NCI-H1436 (cell line): ENCODE data around the gene FAM149A.

Experiments used
- DNase-seq: peaks from one replicate; lab custom pipeline; 2025; lab: John Stamatoyannopoulos, UW

FAM149A gene

DNA sequence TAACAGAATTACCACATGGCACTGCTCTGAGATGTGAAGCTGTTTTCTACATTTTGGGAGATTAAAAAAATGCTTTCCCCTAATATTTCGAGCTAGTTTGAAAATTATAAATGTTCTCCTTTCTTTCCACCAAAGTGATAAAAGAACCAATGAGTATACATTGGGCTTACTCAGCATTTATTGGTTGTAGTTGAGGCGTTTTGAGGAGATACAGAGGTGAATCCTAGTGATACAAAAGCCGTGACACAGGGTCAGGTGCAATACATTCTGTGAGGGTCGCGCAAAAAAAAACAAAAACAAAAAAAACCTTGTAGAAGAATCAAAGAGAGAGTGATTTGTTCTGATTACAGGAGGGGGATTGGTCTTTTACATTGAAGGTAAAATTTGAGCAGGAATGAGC is 54.5 kb downstream of the FAM149A start:
- no peak for DNase-seq

DNA sequence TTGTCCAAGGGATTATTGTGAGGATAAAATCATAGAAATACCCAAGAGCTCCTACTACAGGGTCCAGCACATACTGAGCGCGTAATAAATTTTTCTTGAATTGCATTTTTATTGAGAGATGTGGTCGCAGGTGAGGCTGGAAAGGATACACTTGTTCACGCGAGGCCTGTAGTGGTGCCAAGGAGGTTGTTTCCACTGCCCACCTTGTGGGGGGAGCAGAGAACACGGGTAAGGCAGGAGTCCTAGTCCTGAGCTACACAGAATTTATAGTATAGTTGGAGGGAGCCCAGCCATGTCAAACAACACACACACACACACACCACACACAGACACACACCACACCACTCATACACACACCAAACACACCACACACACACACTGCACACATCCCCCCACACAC is 55.1 kb downstream of the FAM149A start:
- DNase-seq: no peak

- no peak for DNase-seq
These were observed 56.6 kb downstream of the FAM149A start for GRCh38 chr4:186161138-186161537.

DNA sequence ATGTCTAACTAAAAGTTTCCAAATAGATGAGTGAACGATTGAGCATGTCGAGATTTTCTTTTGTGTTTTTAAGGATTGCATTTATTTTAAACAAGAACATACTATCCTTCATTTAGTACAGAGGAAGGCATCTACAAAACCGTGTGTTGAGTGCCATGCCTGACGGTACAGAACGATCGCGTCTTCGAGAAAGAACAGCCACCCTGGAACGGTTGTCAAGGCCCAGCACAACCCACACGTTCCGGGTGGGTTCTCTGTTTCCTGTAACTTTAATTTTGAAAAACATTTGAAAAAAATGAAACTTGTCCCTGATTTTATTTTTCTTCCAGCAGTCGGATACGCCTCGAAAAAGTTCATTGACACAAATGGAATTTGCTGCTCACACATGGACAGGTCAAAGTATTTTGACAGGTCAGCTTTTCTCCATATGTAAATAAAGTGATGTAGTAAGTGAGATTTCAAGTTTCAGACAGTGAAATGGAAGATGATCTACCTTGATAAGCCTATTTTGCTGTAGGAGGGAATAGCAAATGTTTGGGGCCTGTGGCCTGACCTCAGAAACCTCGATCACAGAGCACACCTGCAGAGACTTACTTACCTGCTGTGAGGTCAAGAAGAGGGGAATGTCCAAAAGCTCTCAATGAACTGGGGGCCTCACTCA is 62.5 kb downstream of the FAM149A start:
- DNase-seq: no peak

DNA sequence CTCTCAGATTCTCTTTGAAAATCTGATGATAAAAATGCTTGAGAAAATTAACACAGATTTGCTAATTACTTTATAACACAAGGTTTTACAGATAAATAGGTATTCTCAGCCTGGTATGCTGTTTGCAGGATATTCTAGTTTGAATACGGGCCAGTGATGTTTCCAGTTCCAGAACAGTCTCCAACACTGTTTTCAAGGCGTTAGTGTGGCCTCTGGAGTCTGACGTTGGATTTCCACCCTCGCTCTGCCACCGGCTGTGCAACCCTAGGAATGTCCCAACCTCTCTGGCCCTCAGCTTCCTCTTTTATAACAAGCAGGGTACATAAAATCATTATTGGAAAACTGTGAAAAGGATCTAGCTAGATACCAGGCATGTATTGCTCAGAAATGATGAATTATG is 63.1 kb downstream of the FAM149A start:
- no peak for DNase-seq

GRCh38 chr4:186168750-186169149 is 64.2 kb downstream of the FAM149A start:
- no peak for DNase-seq

DNA sequence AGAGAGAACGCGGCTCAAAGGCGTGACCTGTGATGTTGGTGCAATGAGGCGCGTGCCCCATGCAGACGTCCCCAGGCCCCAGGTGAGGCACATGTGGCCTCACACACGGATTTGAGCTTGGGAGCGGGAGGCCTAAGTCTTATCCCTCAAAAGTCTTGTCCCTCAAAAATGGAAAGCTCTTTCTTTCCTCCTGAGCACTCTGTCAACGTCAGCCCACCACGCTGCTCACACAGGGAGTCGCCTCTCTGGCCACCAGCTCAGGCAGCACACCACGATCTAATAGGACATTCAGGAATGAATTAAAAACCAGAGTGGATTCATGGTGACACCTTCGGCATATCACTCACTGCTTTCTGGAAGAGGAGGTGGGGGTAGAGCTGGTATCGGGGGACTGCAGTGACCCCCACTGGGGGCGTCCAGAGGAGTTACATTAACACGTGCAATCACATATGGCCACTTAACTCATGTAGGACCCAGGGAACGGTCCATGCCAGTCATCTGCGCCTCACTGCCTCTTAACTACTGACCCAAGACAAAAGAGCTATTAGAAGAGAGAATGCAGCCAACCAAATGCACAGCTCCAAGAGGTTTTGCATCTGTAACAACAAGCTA is 64.9 kb downstream of the FAM149A start:
- no peak for DNase-seq

GRCh38 chr4:186169945-186170802 is 65.7 kb downstream of the FAM149A start:
- DNase-seq: no peak

GRCh38 chr4:186170966-186171365 is 66.5 kb downstream of the FAM149A start:
- no peak for DNase-seq

DNA sequence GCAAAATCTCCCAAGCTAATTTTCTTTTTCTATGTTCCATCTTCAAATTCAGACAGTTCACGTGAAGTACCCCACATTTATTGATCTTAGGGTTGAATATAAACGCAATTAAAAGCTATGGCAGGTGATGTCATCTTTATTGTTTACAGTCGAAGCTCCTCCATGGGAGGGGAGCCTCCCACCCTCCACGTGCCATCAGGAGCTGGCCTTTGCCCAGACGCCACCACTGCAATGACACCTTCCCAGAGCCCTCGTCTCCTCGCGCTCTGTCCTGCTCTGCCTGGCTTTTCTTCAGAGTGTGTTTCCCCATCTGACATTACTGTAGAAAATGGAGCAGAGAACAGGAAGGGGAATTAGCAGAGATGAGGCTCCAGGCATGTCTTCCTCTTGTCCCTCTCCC is 68.0 kb downstream of the FAM149A start:
- DNase-seq: no peak

DNA sequence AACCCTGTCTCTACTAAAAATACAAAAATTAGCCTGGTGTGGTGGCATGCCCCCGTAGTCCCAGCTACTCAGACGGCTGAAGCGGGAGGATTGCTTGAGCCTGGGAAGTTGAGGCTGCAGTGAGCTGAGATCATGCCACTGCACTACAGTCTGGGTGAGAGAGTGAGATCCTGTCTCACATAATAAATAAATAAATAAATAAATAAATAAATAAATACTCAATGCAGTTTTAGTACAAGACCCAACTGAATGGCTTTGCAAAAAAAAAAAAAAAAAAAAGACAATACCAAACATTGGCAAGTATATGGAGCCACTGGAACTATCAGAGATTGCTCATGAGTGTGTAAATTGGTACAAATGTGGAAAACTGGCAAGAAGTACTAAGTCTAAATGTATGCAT is 83.6 kb downstream of the FAM149A start:
- DNase-seq: no peak

- DNase-seq: no peak
These were observed 85.2 kb downstream of the FAM149A start for GRCh38 chr4:186189656-186190055.

GRCh38 chr4:186190581-186191199 is 86.2 kb downstream of the FAM149A start:
- no peak for DNase-seq

DNA sequence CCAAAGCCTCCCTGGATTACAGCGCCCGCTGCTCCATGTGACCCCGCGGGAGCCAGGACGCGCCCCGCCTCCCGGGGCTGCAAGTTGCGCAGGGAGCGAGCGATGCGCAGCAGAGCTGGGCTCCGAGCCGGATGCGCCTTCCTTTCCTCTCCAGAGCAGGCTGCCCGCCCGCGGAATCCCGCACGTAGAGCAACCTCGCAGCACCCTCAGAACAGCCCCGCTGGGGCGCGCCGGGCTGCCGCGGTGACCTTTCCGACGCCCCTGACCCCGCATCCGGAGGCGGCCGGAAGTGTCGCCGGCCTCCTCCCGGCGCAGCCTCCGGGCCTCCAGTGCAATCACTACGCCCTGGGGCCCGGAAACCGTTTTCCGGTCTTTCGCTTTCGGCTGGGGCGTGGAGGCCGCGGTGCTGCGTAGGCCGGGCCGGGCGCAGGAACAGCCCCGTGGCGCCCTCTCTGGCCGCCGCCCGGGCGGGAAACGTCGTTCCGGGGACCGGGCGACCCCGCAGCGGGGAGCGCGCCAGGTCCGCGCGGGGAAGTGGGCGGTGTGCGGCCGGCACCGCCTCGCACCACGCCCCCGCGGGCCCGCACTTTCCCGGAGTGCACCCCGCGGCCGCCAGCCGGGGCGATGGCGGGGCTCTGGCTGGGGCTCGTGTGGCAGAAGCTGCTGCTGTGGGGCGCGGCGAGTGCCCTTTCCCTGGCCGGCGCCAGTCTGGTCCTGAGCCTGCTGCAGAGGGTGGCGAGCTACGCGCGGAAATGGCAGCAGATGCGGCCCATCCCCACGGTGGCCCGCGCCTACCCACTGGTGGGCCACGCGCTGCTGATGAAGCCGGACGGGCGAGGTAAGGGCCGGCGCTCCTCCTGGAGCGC is 86.9 kb downstream of the FAM149A start, which contains the start of gene CYP4V2:
Gene CYP4V2 (plus strand): TSS at position 368 of the 866 bp plus-strand sequence. CDS start 257 bp downstream, at position 625.
- peak; percentile 42 for DNase-seq

GRCh38 chr4:186192066-186192612 is 87.6 kb downstream of the FAM149A start:
- DNase-seq: no peak

DNA sequence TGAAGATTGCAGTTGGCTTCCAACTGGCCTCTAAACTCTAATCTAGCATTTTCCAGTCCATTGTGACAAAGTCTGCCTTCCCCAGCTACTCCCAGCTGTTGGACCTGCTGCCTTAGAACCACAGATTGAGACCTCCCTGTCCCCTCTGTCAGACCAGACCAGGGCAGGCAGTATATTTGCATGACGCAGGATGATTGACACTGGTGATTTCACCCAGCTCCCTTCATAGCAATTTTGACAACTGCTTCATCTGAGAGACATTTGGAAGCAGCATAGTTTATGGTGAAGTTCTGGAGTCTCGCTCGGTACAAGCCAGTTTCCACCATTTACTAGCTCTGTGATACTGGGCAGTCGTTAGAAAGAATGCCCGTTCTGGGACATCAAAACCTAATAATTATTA is 89.3 kb downstream of the FAM149A start:
- DNase-seq: no peak

DNA sequence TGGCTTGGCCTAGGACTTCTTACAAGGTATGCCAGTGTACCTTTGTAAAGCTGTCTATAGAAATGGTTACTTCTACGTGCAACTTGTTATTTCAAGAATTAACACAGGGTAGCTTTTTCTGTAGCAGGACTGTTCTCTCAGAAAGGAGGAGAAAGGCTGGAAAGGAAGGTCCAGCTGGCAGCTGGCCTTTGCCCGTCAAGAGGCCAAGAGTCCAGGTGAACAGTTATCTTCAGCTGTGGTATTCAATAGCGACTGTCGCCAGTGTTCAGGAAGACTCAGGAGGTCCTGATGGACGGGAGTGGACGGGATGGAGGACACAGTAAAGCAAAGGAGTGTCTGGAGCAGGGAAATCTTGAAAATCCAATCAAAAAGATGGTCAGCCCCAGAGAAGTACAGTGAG is 91.6 kb downstream of the FAM149A start:
- DNase-seq: no peak

- peak; percentile 31 for DNase-seq
These were observed 96.0 kb downstream of the FAM149A start for GRCh38 chr4:186200516-186200915.

DNA sequence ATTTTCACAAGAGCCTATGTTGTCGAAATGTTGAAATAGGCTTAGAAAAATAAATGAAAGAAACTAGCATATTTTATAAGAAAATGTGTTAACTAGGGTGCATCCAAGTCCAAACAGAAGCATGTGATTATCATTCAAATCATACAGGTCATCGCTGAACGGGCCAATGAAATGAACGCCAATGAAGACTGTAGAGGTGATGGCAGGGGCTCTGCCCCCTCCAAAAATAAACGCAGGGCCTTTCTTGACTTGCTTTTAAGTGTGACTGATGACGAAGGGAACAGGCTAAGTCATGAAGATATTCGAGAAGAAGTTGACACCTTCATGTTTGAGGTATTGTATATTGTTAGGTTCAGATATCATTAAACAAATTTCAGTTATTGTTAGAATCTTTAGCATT is 96.5 kb downstream of the FAM149A start:
- DNase-seq: no peak

- DNase-seq: peak; percentile 2
These were observed 97.2 kb downstream of the FAM149A start for GRCh38 chr4:186201535-186202230.
